T follicular helper cell (primary cell): ENCODE results near the gene OR4X1.
"Not testable (repeated sequence)": the region's sequence is repeated elsewhere in the genome, so short reads cannot be mapped to it uniquely, and the experiment has no call there.

Experiments
- DNase-seq: peaks from one replicate; pipeline ENCODE4 v3.0.0-alpha.2; 2020; ENCODE audit warnings: low read depth
- total RNA-seq, 2 experiments: gene quantifications; one replicate each; lab custom pipeline; 2026; lab: John Stamatoyannopoulos, UW

OR4X1 gene, protein sequence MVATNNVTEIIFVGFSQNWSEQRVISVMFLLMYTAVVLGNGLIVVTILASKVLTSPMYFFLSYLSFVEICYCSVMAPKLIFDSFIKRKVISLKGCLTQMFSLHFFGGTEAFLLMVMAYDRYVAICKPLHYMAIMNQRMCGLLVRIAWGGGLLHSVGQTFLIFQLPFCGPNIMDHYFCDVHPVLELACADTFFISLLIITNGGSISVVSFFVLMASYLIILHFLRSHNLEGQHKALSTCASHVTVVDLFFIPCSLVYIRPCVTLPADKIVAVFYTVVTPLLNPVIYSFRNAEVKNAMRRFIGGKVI
- 0 reads per million in 2 experiments for total RNA-seq

GRCh38 chr11:48263423-48263911 is at the start of gene OR4X1:
Gene OR4X1, plus strand, starts transcription at chr11:48263861. Its CDS starts 0 bp downstream, at chr11:48263861.
- DNase-seq: no peak

DNA sequence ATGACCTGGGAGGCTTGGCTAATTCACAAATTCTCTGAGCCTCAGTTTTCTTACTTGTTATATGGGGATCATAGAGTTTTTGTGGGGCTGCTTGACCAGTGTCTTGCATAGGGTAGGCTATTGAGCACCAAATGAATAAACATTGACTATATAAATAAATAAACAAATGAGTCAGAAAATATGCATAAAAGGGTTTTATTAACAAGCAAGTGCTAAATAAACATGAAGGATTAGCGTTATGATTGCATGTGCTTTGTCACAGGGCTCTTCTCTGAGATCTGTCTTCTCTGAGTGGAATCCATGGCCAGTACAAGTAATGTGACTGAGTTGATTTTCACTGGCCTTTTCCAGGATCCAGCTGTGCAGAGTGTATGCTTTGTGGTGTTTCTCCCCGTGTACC is 47.2 kb upstream of the OR4X1 start, which contains the start of gene OR4B1:
Gene OR4B1 (plus strand): TSS at position 301 of the 400 bp plus-strand sequence. CDS start 0 bp downstream, at position 301.
- no peak for DNase-seq

DNA sequence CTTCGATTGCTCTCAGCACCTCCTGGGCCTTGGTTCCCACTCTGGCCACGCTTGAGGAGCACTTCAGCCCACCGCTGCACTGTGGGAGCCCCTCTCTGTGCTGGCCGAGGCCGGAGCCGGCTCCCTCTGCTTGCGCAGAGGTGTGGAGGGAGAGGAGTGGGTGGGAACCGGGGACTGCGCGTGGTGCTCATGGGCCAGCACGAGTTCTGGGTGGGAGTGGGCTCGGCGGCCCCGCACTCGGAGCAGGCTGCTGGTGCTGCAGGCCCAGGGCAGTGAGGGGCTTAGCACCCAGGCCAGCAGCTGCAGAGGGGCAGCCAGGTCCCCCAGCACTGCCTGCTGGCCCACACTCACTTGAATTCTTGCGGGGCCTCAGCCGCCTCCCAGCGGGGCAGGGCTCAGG is 34.9 kb upstream of the OR4X1 start:
- DNase-seq: no peak

- DNase-seq: not testable (repeated sequence)
Observed at GRCh38 chr11:48230057-48230456, 33.6 kb upstream of the OR4X1 start.

DNA sequence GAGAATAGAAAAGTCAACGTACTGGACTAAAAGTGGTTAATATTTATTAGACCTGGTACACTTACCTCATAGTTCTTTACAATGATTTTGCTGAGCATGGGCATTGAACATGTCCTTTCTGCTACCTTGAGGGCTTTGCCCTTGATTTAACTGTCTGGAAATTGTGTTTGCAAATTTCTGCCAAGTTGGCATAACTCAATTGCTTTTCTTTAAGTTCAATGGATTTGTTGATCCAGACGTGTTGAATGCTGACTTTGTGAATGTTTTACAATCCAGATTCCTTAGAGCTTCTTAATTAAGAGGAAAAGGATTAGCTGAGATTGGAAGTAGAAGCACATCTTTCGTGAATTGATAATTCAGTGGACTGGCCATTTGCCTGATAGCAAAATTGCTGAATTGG is 25.9 kb upstream of the OR4X1 start:
- no peak for DNase-seq

DNA sequence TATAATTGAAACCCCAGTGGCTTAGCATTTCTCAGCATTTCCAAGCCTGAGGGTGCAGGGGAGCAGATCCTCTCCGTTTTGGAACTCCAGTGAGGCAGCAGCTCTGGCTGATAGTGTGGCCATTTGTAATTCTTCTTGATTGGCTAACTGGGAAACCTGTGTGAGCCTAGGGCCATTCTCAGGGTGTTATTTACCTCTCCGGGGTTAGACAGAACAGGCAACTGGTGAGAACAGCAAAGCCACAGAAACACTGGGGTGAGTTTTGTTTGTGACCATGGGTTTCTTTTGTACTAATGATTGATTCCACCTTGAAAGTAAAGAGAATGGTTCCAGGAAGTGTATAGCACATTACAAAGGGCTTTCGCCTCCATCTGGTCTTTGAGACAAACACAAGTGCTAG is 21.2 kb upstream of the OR4X1 start:
- no peak for DNase-seq

DNA sequence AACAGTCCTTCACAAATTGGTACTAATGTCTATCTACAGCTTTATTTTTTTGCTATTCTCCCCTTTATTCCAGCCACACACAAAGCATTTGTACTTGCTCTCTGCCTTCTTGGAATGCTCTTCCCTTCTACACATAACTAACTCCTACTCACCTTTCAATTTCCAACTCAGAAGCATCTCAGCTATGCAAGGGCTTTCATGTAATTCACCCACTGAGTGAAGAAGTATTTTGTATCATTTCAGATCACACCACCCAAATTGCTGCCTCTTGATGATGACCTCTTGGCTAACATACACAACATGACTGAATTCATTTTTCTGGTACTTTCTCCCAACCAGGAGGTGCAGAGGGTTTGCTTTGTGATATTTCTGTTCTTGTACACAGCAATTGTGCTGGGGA is 18.9 kb upstream of the OR4X1 start, which contains the start of gene OR4X2:
Gene OR4X2 (plus strand): TSS at position 301 of the 400 bp plus-strand sequence. CDS start 0 bp downstream, at position 301.
- DNase-seq: no peak

- DNase-seq: no peak
Observed at GRCh38 chr11:48248902-48249301, 14.8 kb upstream of the OR4X1 start.

DNA sequence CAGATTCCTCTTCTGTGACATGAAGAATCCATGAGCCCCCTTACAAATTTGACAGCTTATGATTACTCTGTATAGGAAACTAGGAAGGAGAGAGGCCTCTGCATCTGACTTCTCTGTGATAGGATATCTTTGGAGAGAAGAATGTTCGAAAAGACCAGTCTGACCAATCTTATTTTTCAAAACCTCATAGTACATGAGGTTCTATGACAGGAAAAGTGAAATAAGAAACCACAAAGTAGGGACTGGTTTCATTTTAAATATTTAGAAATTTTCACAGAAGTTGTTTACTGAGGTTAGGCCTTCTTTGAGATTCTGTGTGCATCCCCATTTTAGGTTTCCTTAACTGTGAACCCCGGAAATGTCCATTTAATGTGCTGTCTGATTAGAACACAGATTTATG is 2.1 kb upstream of the OR4X1 start:
- DNase-seq: no peak

DNA sequence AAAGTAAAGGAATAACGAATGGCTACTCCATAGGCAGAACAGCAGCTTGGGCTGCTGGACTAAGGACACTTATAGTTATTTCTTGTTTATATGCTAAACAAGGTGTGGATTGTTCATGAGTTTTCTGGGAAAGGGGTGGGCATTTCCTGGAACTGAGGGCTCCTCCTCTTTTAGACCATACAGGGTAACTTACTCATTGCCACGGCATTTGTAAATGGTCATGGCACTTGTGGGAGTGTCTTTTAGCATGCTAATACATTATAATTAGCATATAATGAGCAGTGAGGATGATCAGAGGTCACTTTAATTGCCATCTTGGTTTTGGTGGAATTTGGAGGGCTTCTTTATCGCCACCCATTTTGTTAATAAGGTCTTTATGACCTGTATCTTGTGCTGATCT is 7.0 kb downstream of the OR4X1 start:
- DNase-seq: no peak

DNA sequence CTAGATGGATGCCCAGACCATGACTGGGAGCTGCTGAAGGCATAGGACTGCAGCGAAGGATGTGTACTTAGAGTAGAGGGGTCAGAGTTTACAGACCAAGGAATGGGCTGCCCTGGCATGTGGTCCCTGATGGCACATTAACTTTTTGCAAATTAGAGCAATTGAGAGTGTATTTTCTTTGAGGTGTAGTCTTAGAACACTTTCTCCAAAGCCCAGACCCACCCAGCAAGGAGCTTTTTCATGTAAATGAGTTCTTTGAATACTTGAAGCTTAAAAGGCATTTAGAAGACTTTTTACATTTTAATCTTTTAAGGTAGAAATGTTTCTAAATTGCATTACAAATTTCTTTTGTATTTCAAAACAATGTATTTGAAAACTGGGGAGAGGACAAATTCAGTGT is 8.9 kb downstream of the OR4X1 start:
- no peak for DNase-seq

- no peak for DNase-seq
Observed at GRCh38 chr11:48305923-48306322, 42.3 kb downstream of the OR4X1 start, which contains the start of gene OR4S1. Gene OR4S1, plus strand, starts transcription at chr11:48306223. Its CDS starts 0 bp downstream, at chr11:48306223.

GRCh38 chr11:48307760-48308386 is 44.2 kb downstream of the OR4X1 start:
- peak; percentile 47 for DNase-seq

DNA sequence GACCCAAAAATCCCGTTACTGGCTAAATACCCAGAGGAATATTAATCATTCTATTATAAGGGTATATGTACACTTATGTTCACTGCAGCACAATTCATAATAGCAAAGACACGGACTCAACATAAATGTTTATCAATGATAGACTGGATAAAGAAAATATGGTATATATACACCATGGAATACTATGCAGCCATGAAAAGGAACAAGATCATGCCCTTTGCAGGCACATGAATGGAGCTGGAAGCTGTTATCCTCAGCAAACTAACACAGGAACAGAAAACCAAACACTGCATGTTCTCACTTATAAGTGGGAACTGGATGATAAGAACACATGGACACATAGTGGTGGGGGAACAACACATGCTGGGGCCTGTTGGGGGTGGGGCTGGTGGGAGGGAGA is 49.9 kb downstream of the OR4X1 start:
- DNase-seq: not testable (repeated sequence)
